ENCODE results near the gene WDFY4.

Gene WDFY4

DNA sequence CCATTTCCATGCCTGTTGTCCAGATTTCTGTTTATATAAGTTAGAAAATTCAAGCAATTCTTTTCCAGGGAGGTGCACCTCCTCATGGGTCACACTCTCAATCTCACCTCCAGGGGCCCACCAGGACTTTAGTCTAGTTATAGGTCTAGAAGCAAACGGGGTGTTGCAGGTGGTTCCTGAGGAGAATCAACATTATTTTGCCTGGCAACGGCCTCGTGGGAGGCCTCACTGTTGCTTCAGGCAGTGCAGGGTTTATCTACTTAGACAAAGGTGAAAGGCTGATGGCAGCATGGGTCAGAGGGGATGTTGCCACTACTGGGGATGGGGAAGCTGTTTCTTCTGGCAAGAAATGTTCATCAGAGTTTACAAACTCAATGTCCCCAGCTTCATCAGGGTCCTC lies 311.7 kb downstream of the WDFY4 start:
- DNase-seq = no peak

DNA sequence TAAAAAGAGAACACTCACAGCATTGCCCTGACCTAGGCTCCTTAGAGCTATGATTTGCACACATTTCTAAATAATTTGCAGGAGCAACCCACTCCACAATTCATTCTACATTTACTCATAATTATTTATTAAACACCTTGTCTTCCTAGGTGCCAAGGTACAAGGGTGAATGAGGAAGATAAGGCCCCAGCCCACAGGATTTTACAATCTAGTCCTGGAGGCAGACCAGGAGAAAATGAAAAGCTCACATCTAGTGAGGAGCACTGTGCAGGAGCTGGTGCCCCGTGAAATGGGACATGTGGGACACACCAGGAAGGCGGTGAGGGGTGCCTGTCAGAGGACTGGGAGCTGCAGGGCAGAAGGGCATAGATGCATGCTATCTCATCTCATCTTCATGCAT lies 314.7 kb downstream of the WDFY4 start:
- no peak for DNase-seq

DNA sequence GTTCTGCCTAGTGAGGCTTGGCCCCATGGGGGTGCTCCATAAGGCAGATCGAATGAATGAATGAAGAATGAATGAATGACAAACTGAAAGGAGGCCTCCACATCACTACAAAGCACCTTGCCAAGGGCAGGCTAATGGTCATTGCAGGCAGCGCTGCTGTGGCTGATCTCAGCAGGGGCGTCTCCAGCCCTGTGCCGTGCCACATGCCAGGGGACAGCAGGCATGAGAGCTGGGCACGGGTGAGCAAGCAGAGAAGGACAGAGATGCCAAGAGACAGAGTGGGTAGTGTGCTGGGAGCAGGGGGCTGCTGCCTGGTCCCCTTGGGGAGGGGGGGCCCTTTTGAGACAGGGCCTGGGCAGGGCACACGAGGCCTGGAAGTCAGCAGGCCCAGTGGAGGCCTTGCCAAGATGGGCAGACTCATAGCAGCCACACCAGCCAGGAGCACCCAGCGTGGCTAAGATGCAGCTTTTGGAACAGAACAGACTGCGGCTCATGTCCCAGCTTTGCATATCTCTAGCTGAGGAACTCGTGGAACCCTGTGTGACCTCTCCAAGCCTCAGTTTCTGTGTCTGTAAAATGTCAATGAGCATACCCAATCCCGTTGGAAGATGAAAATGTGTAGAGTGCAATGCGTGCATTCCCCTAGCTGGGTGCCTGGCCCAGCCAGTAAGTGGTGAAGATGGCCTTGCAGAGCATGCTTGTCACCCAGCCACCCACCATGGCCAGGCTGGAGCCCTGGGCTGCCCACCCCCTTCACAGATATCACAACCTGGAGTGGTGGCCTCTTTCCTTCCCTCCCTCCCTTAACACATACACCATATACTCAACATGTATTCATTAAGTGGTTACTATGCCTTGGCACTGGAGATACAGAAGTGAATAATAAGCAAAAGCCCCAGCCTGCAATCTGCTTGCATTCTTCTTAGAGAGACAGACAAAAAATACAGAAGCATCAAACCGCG lies 316.0 kb downstream of the WDFY4 start:
- DNase-seq = no peak

DNA sequence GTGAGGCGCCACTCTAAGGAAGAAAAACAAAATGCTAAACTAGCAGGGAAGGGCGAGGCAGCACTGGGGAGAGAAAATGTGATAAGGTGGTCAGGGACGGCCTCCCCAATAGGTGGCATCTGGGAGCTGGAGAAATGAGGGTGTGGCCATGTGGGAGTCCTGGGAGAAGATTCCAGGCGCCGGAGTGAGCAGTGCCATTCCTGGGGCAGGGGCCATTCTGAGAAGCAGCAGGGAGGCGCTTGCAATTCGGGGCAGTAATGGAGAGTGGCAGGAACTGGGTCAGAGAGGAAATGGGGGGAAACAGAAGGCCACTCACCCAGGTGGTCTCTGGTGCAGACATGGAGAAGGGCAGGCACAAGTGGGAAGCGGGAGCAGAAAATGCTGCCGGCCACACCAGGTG lies 316.7 kb downstream of the WDFY4 start:
- DNase-seq = no peak

DNA sequence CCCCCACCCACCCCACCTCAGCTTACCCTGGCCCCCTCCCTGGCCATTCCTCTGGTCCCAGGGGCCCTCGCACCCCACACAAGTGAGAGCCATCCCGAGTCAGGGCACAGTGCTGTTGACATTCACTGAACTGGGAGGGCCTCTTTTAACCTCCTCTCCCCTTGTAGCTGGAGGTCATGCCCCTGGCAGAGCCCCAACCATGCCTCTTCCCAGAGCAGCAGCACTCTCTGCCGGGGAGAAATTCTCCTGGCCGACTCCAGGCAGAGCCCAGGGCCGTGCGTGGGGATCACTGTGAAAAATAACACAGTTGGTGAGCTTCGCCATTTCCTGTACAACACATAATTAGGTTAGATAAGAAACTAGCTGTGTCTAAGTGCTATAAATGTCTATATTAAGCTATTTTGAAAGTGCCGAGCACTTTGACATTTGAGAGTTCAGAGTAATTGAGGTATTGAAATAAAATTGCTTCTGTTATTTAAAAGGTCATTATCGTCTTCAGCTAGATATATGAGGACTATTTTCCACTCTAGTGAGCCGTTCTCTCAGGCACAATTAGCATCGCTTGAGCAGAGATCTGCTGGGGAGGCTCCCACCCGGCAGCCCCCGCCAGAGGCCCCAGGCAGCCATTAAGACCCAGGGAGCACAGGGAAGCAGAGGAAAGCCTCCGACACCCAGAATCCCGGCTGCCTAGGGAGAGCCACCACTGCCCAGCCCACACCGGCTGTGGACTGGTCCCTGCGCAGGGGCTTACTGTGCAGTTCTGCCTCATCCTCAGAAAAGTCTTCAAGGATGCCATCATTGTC lies 317.4 kb downstream of the WDFY4 start:
- DNase-seq = no peak

DNA sequence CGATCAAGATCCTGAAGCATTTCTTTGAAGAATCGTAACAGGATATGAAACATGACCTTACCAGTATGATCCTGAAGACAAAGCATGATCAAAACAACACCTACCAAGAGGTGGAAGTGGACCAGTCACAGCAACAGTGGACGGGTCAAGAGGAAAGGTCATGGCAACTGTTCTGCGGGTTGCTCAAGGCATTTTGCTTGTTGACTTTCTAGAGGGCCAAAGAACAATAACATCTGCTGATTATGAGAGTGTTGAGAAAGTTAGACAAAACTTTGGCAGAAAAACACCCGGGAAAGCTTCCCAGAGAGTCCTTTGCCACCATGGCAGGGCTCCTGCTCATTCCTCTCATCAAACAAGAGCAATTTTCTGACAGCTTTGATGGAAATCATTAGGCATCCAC lies 320.6 kb downstream of the WDFY4 start:
- no peak for DNase-seq

DNA sequence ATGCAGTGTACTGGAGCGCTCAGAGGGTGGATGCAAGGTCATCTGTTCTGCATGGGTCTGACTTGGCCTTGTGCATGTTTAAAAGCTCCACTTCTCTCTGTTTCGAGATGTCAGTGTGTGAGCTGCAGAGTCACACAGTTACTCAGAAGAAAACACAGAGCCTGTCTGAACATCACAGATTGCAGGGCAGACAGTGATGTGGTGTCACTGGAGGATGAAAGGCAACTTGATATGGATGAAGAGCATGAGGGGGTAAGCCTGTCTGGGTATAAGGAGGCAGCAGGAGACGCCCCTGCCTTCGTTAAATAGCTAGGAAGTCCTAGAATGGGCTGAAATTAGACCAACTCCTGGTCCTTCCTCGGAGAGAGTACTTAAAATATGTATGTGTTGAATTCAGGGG lies 322.5 kb downstream of the WDFY4 start:
- no peak for DNase-seq

DNA sequence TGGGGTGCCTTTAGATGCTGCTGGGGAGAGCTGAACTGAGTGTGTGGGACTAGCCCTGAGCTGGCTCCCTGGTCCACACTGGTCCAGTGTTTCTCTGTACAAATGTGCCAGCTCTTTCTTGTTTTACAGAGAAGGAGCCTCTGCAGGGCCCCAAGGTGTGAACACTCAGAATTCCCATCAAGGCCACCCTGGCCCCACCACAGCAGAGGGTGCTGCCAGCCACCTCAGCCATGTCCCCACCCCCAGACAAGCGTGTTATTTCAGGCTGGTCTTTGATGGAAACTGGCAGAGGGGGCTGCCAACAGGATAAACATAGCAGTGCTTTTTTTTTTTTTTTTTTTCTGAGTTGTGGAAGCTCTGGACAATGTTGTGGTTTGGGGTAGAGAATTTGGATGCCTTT lies 323.4 kb downstream of the WDFY4 start:
- no peak for DNase-seq

DNA sequence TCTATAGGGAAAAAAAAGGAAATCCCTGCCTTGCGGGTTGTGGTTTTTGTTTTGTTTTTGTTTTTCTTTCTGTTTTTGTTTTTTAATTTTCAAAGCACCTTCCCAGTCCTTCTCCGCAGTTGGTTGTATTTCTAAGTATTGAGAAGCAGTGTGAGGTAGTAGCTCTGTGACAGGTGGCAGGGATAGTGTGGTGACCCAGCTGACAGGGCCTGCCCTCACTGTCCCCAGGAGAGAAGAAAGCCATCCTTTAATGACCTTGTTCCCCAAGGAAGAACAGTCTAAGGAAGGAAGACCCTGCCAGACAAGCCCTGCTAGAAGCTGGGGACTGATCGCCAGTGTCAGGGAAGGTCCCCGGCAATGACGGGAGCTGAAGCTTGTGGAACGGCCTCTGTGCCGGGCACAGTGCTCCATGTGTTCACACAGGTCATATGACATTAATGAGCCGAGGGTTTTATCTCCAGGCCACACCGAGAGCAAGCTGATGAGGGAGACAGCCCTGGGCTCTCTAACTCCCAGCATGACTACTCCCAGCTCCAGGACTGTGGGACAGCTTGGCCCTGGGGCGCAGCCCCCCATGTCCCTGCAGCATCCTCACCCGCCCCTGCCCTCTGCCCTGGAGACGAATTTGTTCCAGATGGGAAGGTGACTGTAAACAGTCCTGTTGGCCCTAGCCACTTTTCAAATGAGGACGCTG lies 324.0 kb downstream of the WDFY4 start:
- DNase-seq = no peak

DNA sequence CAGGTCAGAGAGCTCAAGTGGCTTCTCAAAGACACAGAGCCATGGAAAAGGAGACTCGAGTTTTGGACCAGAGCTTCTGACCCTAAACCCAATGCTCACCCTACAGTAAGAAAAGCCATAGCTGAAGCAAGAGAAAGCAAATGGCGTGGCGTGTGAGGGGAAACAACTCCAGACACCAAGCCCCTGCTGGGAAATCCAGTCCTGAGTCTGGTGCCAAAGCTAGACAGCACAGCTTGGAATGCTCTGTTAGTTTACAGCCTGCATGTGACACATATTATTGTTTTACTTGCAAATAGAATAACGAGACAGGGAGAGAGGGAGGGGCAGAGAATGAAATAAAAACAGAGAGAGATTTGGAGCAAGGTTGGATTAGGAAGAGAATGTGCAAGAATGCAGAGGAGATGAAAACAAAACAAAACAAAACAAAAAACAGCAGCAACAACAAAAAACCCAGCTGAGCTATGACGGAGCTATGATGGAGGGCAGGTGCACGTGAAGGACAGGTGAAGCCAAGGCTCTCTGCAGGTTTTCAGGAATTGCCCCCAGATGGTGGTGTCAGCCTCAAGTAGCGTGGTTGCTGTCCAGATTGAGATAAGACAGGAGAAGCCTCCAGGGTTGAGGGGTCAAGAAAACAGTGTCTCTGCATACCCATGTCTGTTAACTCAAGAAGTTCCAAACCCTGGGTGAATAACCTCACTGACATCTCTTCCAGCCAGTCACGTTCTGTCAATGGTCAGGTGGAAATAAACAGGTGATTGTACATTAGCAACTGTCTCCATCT lies 324.7 kb downstream of the WDFY4 start:
- no peak for DNase-seq

DNA sequence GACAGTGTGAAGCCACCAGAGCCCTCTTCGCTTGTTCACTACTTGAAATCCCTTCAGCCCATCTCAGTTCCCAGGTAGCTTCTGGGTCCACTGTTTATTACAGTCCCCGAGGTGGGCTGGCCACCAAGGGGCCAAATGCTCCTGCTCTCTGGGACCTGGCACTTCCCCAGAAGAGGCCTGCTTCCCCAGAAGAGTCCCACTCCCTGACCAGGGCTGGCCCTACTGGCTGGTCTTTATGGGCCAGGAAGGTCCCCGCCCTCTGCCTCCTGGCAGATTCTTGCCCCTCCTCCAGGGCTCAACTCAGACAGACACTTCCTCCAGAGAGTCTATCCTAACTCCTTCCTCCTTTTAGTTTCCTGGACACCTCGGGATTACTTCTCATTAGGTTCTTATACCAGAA lies 325.6 kb downstream of the WDFY4 start:
- no peak for DNase-seq

DNA sequence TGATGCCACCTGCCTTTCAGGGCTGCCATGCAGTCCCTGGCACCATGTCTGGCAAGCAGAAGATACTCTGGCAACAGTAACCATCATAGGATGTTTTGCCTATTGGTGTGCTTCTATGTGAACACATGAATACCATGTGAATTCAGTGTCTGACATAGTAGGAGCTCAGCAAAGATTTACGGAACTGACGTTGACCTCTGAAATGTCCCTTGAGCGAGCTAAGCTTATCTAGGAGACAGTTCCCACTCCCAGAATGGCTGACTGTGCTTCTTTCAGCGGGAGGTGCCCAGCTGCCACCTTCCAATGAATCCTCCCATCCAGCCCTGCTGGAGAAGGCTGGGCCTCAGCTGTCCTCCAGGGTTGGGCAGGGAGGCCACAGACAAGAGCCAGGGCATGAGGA lies 326.2 kb downstream of the WDFY4 start:
- DNase-seq = no peak

DNA sequence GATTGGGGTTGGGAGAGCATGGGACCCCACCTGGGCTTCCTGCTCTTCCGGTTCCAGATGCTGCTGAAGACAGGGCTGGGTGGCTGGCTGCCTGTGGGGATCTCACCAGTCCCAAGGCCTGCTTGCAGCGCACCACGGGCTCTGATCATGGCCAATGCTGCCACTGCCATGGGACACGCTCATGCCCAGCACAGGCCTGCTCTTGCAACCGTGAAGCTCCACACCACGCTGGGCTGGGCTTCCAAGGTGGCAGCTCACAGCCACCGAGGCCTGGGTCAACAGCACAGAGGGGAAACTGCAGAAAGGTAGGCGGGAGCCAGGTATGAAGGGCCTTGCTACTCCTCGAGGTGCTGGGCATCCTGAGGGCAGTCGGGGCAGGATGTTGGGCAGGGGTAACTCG lies 327.1 kb downstream of the WDFY4 start:
- DNase-seq = no peak

DNA sequence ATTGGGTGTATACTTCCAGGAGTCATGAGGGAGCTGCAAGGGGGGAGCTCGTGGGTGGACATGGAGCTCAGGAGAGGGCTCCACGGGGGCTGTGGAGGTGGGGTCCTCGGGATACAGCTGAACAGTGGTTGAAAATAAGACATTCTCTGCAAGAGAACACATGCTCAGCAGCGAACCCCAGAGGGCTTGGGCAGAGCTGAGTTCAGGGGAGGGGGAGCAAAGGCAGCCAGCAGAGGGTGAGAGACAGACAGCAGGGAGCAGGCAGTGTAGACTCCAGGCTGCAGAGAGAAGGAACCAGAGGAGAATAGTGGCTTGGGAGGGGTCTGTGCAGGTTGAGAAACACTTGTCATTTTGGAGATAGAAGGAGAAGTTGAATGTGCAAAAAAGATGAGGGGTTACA lies 327.9 kb downstream of the WDFY4 start:
- no peak for DNase-seq

DNA sequence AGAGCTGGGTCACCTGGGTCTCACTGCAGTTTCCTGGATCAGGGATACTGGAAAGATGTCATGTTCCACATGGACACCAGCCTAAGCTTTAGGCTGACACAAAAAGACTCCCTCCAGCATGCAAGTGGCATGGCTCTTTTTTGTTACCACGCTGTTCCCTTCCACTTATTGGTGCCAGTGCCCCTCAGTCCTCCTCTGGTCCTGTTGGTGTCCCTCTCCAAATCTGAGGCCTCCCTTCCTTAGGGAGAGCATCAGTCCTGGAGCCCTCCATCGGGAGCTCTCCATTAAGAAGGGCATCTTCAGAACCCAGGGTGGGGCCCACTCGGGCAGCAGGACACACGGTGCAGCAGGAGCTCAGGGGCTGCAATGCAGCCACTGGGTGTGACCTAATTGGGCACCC lies 331.0 kb downstream of the WDFY4 start:
- DNase-seq = no peak

DNA sequence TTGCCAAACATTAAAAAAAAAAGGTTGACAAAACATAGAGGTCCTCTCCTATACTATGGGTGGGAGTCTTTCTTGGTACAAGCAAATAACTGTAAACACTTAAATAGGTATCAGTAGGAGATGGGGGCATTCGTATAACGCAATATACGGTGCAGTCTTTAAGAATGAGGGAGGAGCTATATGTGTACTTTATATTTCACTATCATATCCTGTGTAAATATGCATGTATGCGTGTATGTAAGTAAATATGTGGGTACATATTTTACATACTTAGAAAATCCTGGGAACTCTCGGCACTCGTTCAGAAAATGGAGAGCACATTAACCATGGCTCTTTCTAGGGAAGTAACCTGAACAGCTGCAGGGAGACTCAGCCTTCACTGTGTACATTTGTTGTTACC lies 337.0 kb downstream of the WDFY4 start:
- DNase-seq = no peak

DNA sequence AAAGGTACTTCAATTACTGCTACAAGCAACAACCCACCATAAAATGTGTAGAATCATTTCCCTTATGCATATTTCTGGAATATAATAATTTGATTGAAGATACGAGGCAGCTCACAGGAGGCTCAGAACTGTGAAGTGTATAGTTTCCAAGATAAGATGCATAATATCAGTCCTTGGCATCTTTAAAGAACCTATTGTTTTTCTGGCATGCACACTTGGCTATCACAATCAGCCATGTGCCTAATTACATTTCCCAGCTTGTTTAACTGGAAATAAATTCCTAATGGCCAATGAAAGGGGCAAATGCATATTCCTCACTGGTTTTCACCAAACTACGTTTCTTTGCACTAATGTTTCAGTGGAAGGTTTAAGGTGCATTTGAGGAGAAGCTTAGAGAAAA lies 338.4 kb downstream of the WDFY4 start:
- DNase-seq = no peak

DNA sequence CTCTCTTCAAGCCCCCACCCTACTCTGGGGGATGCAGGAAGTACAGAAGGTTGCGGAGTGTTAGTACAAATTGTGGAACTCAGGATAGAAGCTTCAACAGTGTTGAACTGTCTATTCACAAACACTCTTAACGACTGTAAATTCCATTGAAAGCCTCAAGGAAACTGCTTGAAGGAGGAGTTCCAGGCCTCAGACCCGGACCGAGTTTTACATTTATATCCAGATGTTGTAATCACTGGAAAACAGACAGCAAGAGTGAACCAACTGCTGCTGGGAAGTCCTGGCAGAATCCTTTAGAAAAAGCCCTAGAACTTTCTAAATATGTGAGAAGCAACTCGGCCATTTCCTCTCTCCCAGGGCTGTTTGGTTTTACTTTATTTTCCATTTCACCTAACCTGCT lies 339.1 kb downstream of the WDFY4 start:
- DNase-seq = no peak

DNA sequence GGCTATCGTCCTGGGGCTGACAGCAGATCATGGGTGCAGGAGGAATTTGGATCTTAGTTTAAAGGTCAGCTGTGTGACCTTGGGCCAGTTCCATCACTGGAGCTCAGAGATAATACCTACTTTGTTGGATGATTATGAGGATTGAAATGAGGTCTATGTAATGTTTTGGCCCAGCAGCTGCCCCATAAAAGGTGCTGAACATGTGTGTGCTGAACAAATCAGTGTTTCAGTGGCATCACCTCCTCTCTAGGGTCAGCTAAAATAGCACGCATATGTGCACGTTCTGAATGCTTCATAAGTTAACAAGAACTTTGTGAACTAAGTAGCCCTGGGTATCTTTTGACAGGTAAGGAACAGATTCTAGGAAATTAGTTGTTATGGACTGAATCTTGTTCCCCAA lies 339.8 kb downstream of the WDFY4 start:
- DNase-seq = no peak

DNA sequence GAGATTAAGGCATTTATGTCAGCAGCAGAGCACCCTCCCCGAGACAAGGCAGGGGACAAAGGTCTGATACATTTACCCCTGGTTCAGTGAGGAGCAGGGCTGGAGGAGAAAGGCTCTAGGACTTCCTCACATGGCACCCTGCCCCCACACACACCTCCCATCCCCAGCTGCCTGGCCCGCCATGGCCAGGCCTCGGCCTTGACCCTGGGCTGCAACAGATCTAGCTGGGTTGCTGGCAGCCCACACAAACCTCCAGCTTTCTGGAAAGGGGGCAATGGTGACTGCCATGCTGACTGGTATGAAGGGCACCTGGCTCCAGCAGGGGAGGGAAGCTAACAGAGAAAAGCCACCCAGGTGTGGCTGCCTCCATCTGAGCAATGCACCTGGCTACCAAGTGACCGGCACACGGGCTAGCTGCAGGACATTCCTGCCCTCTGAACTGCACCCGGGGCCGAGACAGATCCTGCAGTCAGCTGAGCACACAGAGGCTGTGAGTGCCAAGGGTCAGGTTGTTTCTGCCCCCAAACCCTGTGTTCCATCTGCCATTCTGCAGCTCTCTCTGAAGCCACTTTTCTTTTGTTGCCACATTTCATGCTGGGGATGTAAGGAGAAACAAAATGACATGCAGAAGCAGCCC lies 340.8 kb downstream of the WDFY4 start:
- no peak for DNase-seq

DNA sequence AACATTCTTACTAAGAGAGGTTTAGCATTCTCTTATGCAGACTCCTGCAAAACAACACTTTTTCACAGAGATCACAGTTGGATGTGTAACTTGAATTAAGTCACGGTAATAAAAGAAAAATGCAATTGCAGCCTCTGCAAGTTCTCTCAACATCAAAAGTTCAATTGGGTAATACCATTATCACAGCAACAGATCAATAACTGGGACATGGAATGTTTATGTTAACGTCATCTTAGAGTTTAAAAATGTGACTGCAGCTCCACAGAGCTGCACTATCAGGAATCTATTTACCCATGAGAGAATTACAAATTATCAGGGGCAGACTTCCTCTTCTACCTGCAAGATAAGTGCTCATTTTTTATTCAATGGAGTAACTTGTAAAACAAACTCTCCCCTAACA lies 344.0 kb downstream of the WDFY4 start:
- no peak for DNase-seq

DNA sequence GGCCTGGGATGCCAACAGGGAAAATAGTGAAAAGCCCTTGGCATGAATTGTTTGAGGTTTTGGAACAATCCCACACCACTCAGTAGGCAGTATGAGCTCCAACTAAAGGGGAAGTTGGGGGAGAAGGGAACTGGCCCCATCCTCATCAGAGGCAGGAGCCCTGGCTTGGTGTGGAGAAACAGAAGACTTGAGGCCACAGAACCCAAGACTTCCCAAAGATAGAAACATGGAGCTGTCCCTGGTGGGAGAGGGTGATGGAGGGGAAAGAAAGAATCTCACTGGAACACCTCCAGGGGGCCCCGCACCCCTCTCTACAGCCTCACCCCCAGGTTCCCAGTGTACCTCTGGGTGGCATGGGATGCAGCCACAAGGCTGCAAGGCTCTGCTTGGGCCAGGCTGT lies 345.0 kb downstream of the WDFY4 start:
- no peak for DNase-seq
